GM20000 (cell line): ENCODE data around the gene ENAH.

Source experiments
- DNase-seq: peaks from one replicate; pipeline ENCODE4 v3.0.0; 2012; ENCODE audit warnings: low spot score
- TF ChIP-seq, protein P1 (sequence below): IDR thresholded peaks from 2 replicates; pipeline ENCODE4 v1.5.1; 2012; ENCODE audit warnings: mild to moderate bottlenecking, control low read depth; ENCODE audit errors: extremely low read depth, missing control alignments

The ENAH gene

DNA sequence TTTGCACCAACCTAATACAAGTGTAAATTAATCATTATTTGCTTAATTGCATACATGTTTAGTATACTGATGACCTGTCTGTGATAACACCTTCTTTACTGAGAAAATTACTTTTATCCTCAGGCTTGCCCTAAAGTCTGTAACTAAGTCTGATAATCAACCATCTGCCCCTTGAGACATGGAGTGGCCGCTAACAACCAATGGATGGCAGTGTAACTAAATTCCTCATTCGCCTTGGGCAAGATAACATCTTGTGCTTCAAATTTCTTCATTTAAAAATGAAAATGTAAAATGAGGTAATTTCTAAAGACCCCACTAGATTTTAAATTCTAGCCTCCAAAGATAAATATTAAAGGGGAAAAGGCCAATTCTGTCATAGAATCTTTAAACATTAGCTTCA is 85.1 kb downstream of the ENAH start:
- TF ChIP-seq, protein P1, sequence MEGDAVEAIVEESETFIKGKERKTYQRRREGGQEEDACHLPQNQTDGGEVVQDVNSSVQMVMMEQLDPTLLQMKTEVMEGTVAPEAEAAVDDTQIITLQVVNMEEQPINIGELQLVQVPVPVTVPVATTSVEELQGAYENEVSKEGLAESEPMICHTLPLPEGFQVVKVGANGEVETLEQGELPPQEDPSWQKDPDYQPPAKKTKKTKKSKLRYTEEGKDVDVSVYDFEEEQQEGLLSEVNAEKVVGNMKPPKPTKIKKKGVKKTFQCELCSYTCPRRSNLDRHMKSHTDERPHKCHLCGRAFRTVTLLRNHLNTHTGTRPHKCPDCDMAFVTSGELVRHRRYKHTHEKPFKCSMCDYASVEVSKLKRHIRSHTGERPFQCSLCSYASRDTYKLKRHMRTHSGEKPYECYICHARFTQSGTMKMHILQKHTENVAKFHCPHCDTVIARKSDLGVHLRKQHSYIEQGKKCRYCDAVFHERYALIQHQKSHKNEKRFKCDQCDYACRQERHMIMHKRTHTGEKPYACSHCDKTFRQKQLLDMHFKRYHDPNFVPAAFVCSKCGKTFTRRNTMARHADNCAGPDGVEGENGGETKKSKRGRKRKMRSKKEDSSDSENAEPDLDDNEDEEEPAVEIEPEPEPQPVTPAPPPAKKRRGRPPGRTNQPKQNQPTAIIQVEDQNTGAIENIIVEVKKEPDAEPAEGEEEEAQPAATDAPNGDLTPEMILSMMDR = no peak

DNA sequence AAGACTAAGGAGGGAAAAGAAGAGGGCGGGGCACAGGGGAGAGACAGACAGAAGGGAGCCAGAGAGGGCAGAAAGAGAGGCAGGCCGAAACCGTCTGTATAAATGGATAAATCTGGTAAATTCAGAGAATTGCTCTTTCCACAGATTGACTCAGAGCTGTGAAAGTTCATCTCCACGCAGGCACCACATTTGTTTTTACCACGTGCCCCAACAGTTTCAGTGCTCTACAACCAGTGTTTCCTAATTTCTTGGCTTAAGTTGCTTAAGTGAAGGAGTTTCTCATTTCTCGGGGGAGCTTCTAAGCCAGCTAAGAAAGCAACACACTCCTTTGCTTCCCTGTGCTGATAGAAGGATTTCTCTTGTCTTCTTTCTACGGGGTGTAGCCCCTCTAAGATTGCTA is 87.1 kb downstream of the ENAH start:
- TF ChIP-seq, protein P1 = no peak
- no peak for DNase-seq

More for the DNA sequence above, 85.1 kb downstream of the ENAH start:
- no peak for DNase-seq

DNA sequence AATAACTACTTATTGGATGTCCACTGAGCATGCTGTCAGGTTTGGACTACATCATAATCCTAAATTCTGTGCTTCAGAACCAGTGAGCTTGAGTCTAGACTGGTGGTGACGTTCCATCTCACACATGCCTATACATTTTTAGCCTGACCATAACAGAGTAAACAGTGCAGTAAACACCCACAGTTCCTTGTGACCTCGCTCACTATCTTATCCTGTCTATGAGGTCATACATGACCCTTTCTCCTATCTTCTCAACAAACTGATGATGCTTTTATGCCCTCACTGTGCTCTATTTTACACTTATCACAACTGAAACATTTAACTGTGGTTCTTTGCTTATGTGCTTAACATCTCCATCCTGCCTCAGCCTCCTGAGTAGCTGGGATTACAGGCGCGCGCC is 91.2 kb downstream of the ENAH start:
- no peak for DNase-seq
- TF ChIP-seq, protein P1 = no peak

DNA sequence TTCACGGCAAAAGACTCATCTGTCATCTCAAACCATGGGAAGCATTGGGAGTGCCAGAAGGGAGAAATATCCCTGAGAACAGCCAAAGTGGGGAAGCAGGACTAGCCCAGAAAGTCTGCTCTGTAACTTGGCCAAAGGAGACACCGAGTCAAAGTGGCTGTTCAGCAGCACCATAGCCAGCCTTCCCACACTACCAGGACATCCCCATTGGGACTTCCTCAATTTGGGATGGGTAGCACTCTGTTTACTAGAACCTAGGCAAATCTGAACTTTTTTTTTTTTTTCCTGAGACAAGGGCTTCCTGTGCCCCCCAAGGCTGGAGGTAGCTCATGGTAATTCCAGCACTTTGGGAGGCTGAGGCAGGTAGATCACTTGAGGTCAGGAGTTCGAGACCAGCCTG is 93.0 kb downstream of the ENAH start:
- TF ChIP-seq, protein P1 = no peak
- no peak for DNase-seq

DNA sequence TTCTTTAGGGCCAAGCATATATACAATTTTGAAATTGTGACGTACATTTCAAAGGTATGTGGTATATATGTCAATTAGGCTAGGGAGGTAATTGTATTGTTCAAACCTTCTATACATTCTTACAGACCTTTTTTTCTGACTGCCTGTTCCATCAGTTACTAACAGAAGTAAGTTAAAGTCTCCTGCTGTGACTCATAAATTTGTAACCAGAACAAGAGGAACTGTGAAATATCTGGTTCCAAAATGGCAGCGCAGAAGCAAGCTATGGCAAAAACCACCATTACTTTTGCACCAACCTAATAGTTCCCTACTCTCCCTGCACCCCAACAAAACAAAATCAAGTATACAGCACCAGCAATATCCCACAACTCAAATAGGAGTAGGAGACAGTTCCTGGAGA is 93.6 kb downstream of the ENAH start:
- no peak for DNase-seq
- TF ChIP-seq, protein P1 = no peak

DNA sequence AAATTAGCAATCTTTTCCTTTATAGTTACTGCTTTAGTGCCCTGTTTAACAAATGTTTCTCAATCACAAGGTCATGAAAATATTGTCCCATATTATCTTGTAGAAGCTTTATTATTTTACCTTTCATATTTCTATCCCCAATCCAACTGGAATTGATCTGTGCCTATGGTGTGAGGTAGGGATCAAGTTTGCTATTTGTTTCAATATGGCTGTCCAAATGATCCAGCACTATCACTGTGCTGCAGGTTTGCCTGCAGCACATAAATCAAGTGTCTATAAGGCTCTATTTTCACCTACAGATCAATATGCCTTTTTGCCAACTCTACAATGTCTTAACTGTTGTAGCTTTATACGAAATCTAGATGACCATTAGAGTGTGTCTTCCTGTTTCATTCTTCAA is 96.2 kb downstream of the ENAH start:
- TF ChIP-seq, protein P1 = no peak
- no peak for DNase-seq

DNA sequence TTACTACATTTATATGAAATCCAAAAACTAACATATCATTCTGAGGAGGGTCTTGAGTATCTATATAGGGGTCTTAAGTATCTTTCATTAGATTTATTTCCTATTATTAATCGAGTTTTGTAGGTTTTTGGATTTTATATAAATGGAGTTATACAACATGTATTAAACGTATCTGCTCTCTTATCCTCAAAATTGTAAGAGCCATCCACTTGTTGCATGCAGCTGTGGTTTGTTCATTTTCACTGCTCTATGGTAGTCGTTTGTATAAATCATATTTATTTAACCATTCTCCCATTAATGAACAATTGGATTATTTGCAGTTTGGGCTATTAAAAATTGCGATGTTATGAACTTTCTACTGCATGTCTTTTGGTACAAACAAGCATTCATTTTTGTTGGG is 97.1 kb downstream of the ENAH start:
- TF ChIP-seq, protein P1 = no peak
- DNase-seq = no peak
